Parathyroid adenoma (tissue), 2 donors: ENCODE measurements around the gene CAPN5.

ENCODE experiments used
- H2AFZ ChIP-seq: fragments of 300-600 bp; sonication (generic); one replicate; pipeline ENCODE4 v1.7.0; 2017; ENCODE audit warnings: antibody characterized with exemption, mild to moderate bottlenecking
- H3K27ac ChIP-seq: fragments of 300-600 bp; sonication (generic); one replicate; pipeline ENCODE4 v1.7.0; 2017
- H3K27me3 ChIP-seq: fragments of 300-600 bp; sonication (generic); one replicate; pipeline ENCODE4 v1.7.0; 2017; ENCODE audit warnings: low read length; ENCODE audit not compliant: control insufficient read depth, insufficient read depth
- H3K36me3 ChIP-seq: fragments of 300-600 bp; sonication (generic); one replicate; pipeline ENCODE4 v1.7.0; 2017; ENCODE audit warnings: low read length; ENCODE audit not compliant: control insufficient read depth, insufficient read depth
- H3K4me1 ChIP-seq: fragments of 300-600 bp; sonication (generic); one replicate; pipeline ENCODE4 v1.7.0; 2017; ENCODE audit warnings: control low read depth
- H3K4me2 ChIP-seq: fragments of 300-600 bp; sonication (generic); one replicate; pipeline ENCODE4 v1.7.0; 2017; ENCODE audit warnings: low read length
- H3K4me3 ChIP-seq: fragments of 300-600 bp; sonication (generic); one replicate; pipeline ENCODE4 v1.7.0; 2017; ENCODE audit warnings: low read depth, low read length
- H3K79me2 ChIP-seq: fragments of 300-600 bp; sonication (generic); one replicate; pipeline ENCODE4 v1.7.0; 2017; ENCODE audit warnings: control low read depth
- H3K9ac ChIP-seq: fragments of 300-600 bp; sonication (generic); one replicate; pipeline ENCODE4 v1.7.0; 2017; ENCODE audit warnings: mild to moderate bottlenecking
- H3K9me3 ChIP-seq: fragments of 300-600 bp; sonication (generic); one replicate; pipeline ENCODE4 v1.7.0; 2017; ENCODE audit warnings: low read length; ENCODE audit not compliant: control insufficient read depth
- TF ChIP-seq, protein P1 (sequence below): fragments of 300-600 bp; sonication (generic); IDR thresholded peaks from one replicate; pipeline ENCODE4 v1.7.0; 2017; ENCODE audit warnings: antibody characterized with exemption, mild to moderate bottlenecking
- donor health status: primary hyperparathyroidism.

Gene CAPN5

DNA sequence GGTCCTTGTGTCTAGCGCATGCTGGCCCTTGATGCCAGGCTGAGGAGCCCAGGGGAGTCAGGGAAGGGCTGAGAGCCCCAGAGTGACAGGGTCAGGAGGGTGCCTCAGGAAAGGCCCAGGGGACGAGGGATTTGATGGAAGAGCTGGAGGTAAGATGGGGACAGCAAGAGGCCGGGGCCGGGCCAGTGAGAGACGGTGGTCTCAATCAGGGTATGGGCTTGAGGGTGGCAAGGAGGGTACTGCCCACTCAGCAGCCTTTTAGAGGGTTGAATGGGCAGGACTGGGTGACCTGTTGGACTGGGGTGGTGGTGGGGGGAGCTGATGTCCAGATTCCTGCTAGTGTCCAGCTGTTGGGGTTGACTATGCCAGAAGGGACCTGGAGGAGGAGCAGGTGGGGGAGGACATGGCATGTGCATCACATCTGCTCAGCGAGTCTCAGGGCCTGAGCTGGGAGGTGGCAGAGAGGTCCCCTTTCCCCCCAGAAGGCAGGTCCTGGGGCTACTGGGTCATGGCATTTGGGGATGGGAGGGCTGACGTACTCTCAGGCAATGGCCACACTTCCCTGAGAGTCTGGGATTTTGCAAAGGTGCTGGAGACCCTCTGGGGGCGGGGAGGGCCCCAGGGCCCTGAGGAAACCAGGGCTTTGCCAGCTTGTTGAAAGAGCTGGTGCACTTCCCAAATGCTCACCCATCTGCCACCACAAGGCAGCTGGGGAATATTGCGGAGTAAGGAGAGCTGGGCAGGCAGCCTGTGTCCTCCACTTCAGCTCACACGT, 79.7 kb downstream of the CAPN5 start:
- no peak overlapping the region for H3K4me2 ChIP-seq
- no peaks in the 10 kb centered on the region for H3K36me3 ChIP-seq
- H3K9ac ChIP-seq, result no peak overlapping the region
- TF ChIP-seq, protein P1, sequence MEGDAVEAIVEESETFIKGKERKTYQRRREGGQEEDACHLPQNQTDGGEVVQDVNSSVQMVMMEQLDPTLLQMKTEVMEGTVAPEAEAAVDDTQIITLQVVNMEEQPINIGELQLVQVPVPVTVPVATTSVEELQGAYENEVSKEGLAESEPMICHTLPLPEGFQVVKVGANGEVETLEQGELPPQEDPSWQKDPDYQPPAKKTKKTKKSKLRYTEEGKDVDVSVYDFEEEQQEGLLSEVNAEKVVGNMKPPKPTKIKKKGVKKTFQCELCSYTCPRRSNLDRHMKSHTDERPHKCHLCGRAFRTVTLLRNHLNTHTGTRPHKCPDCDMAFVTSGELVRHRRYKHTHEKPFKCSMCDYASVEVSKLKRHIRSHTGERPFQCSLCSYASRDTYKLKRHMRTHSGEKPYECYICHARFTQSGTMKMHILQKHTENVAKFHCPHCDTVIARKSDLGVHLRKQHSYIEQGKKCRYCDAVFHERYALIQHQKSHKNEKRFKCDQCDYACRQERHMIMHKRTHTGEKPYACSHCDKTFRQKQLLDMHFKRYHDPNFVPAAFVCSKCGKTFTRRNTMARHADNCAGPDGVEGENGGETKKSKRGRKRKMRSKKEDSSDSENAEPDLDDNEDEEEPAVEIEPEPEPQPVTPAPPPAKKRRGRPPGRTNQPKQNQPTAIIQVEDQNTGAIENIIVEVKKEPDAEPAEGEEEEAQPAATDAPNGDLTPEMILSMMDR, result no peak
- H3K9me3 ChIP-seq, result no peaks in the 10 kb centered on the region
- no peaks in the 10 kb centered on the region for H3K27me3 ChIP-seq
- H2AFZ ChIP-seq, result no peak overlapping the region
- no peak overlapping the region for H3K4me3 ChIP-seq
- no peak overlapping the region for H3K27ac ChIP-seq
- H3K4me1 ChIP-seq, result no peaks in the 10 kb centered on the region
- no peaks in the 10 kb centered on the region for H3K79me2 ChIP-seq

DNA sequence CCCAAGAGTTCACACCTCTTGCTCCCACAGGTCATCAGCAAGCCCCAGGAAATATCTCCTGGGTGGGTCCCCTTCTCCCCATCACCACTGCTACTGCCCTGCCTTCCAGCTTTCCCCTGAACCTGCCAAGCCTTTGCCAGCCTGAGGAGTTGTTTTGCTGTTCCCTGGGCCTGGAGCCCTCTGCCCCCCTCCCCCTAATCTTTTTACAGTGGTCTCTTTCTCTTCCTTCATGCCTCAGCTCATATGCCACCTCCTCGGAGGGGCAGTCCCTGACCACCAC, 80.2 kb downstream of the CAPN5 start:
- Histone ChIP-seq H3K4me2 (no peak overlapping the region), H3K27ac (no peak overlapping the region), H3K79me2 (no peaks in the 10 kb centered on the region), H3K4me1 (no peaks in the 10 kb centered on the region), H3K9ac (no peak overlapping the region), H3K9me3 (no peaks in the 10 kb centered on the region), H3K4me3 (no peak overlapping the region), H3K27me3 (no peaks in the 10 kb centered on the region), H3K36me3 (no peaks in the 10 kb centered on the region), H2AFZ (no peak overlapping the region)
- TF ChIP-seq, protein P1, result no peak

DNA sequence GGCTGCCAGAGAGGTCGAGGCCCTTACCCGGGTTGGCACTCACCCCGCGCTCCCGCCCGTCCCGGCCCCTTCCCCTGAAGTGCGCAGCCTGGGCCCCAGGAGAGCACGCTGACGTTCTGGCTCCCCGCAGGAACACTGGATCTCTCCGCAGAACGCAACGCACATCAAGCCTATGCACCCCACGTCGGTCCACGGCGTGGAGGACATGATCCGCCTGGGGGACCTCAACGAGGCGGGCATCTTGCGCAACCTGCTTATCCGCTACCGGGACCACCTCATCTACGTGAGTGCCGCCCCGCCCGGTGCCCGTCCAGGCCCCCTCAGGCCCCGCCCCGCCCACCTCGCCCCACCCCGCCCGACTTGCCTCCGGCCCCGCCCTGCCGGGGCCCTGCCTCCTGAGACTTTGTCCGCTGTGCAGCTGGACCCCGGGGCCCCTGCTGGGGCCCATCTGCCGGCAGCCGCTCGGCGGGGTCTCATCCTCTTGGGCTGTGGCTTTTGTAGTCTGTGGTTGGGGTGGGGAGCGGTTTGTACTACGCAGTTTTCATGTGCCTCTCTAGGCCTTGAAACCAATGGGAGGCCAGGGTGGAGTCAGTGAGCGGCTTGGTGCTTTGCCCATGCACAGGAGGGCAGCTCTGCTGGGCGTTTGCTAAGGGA, 81.0 kb downstream of the CAPN5 start:
- TF ChIP-seq, protein P1, result no peak
- Histone ChIP-seq H3K4me3 (no peak overlapping the region), H3K9ac (no peak overlapping the region), H3K27ac (no peak overlapping the region), H3K36me3 (no peaks in the 10 kb centered on the region), H3K27me3 (no peaks in the 10 kb centered on the region), H3K79me2 (no peaks in the 10 kb centered on the region), H3K9me3 (no peaks in the 10 kb centered on the region), H2AFZ (no peak overlapping the region), H3K4me2 (no peak overlapping the region), H3K4me1 (no peaks in the 10 kb centered on the region)

DNA sequence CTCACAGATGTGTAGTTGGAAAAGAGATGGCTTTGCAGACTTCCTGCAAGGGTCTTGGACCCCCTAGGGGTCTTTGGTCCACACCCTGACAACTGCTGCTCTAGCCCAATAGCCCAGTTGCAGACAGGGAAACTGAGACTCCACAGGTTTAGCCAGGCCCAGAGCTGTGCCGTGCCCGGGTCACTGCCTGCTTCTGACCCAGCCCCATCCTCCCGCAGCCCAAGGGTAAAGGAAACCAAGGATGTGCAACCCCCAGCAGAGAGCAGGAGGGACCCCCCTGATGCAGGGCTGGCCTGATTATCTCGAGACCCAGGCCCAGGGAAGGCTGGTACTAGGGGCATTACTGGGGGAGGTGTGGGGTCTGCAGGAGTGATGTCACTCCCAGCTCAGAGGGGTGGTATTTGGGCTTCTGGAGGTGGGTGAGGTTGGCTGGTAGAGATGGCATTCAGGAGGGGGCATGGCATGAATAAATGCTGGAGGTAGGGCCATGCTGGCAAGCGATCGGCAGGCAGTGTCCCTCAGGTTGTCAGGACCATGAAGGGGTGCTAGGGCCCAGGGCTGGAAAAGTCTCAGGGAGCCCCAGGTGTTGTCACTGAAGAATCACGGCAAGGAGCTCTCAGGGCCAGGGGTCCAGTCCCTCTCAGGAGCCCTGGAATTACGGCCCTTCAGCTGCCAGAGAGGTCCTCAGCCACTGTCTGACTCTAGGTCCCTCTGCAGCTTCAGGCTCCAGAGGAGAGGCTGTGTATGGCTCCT, 82.4 kb downstream of the CAPN5 start:
- TF ChIP-seq, protein P1, result no peak
- Histone ChIP-seq H2AFZ (no peak overlapping the region), H3K36me3 (no peaks in the 10 kb centered on the region), H3K9ac (no peak overlapping the region), H3K27me3 (no peaks in the 10 kb centered on the region), H3K27ac (no peak overlapping the region), H3K79me2 (no peaks in the 10 kb centered on the region), H3K4me2 (no peak overlapping the region), H3K9me3 (no peaks in the 10 kb centered on the region), H3K4me3 (no peak overlapping the region), H3K4me1 (no peaks in the 10 kb centered on the region)
